ENCODE data around the gene B4GALT5. TPM values are rescaled to one million over a fixed set of nuclear protein-coding genes. Genes with fewer than 3 reads are reported as not detected.
"Not testable (repeated sequence)": the region's sequence is repeated elsewhere in the genome, so short reads cannot be mapped to it uniquely, and the experiment has no call there.

The B4GALT5 gene
- total RNA-seq, 3 donors from 2014 or later (not counting 1 experiment from before 2014, with no cell fraction given) = 15.5 to 29.1 (median 28.6) TPM

GRCh38 chr20:49615401-49616153 lies 98.1 kb downstream of the B4GALT5 start:
- H3K4me3 Mint-ChIP-seq = no peak overlapping the region
- no peak for TF ChIP-seq CTCF (IDR thresholded peaks at IDR 0.05)
- no peaks in the 10 kb centered on the region for H3K9me3 Mint-ChIP-seq
- intact Hi-C loops (cut with micrococcal nuclease) = no loop called here
- ATAC-seq (no peak), DNase-seq (no peak)
- no peaks in the 10 kb centered on the region for H3K36me3 Mint-ChIP-seq
- WGBS (ENCODE audit: insufficient coverage) = 81% methylated on average over 15 of the region's 15 CpGs
- H3K36me3 ChIP-seq (ENCODE audit: control insufficient read depth, insufficient read depth, low read length) = no peaks in the 10 kb centered on the region
- no peaks in the 10 kb centered on the region for H3K27me3 ChIP-seq (ENCODE audit: control insufficient read depth, insufficient read depth, low read length)
- peaks cover 18% of the 10 kb centered on the region for H3K4me1 ChIP-seq (ENCODE audit: control insufficient read depth, insufficient read depth, low read length)
- peaks cover 4 to 9% of the 10 kb centered on the region in 2 donors for H3K4me1 Mint-ChIP-seq
- H3K4me3 ChIP-seq (ENCODE audit: low read length) = no peak overlapping the region
- no peaks in the 10 kb centered on the region for H3K27me3 Mint-ChIP-seq (ENCODE audit: low read depth in 2 of 2)
- no peaks in the 10 kb centered on the region for H3K9me3 ChIP-seq (ENCODE audit: control insufficient read depth, insufficient read depth, low read length)
- H3K27ac ChIP-seq (ENCODE audit: low read length) = no peak overlapping the region
- H3K27ac Mint-ChIP-seq = no peak overlapping the region

GRCh38 chr20:49615051-49615400 lies 98.7 kb downstream of the B4GALT5 start:
- Mint-ChIP-seq H3K4me1 (peaks cover 6 to 11% of the 10 kb centered on the region in 2 donors), H3K27ac (peak overlapping the region in 1 of 2 donors; percentile 60)
- peaks cover 13% of the 10 kb centered on the region for H3K4me1 ChIP-seq (ENCODE audit: control insufficient read depth, insufficient read depth, low read length)
- WGBS (ENCODE audit: insufficient coverage) = 95% methylated on average over 8 of the region's 8 CpGs
- H3K4me3 ChIP-seq (ENCODE audit: low read length); H3K36me3 Mint-ChIP-seq; H3K27ac ChIP-seq (ENCODE audit: low read length); intact Hi-C loops (cut with micrococcal nuclease); DNase-seq; ATAC-seq; H3K4me3 Mint-ChIP-seq; H3K9me3 Mint-ChIP-seq; H3K9me3 ChIP-seq (ENCODE audit: control insufficient read depth, insufficient read depth, low read length); H3K36me3 ChIP-seq (ENCODE audit: control insufficient read depth, insufficient read depth, low read length); H3K27me3 ChIP-seq (ENCODE audit: control insufficient read depth, insufficient read depth, low read length); H3K27me3 Mint-ChIP-seq (ENCODE audit: low read depth in 2 of 2): not testable (repeated sequence)

GRCh38 chr20:49614338-49615050 lies 99.2 kb downstream of the B4GALT5 start:
- 93% methylated on average over 11 of the region's 13 CpGs for WGBS (ENCODE audit: insufficient coverage)
- Mint-ChIP-seq H3K9me3 (no peaks in the 10 kb centered on the region), H3K27ac (peak overlapping the region in 1 of 2 donors; percentile 60), H3K4me3 (no peak overlapping the region), H3K36me3 (no peaks in the 10 kb centered on the region), H3K4me1 (peaks cover 6 to 11% of the 10 kb centered on the region in 2 donors), H3K27me3 (ENCODE audit: low read depth in 2 of 2) (no peaks in the 10 kb centered on the region)
- ATAC-seq (no peak), DNase-seq (no peak)
- Histone ChIP-seq H3K9me3 (ENCODE audit: control insufficient read depth, insufficient read depth, low read length) (no peaks in the 10 kb centered on the region), H3K36me3 (ENCODE audit: control insufficient read depth, insufficient read depth, low read length) (no peaks in the 10 kb centered on the region), H3K27me3 (ENCODE audit: control insufficient read depth, insufficient read depth, low read length) (no peaks in the 10 kb centered on the region), H3K4me3 (ENCODE audit: low read length) (no peak overlapping the region), H3K27ac (ENCODE audit: low read length) (no peak overlapping the region), H3K4me1 (ENCODE audit: control insufficient read depth, insufficient read depth, low read length) (peaks cover 10% of the 10 kb centered on the region)
- no peak for TF ChIP-seq CTCF (IDR thresholded peaks at IDR 0.05)
- intact Hi-C loops (cut with micrococcal nuclease) = loop anchor here (5.0 kb wide), 1 partner anchor 98 kb away; the partner anchor contains the start of gene B4GALT5

GRCh38 chr20:49612127-49612738 lies 101.4 kb downstream of the B4GALT5 start:
- H3K27ac ChIP-seq (ENCODE audit: low read length) = no peak overlapping the region
- Mint-ChIP-seq H3K9me3 (no peaks in the 10 kb centered on the region), H3K4me3 (no peak overlapping the region), H3K36me3 (no peaks in the 10 kb centered on the region), H3K27me3 (ENCODE audit: low read depth in 2 of 2) (peaks cover 6% of the 10 kb centered on the region in 2 donors), H3K4me1 (peaks cover 12 to 20% of the 10 kb centered on the region in 2 donors), H3K27ac (no peak overlapping the region)
- no peak overlapping the region for H3K4me3 ChIP-seq (ENCODE audit: low read length)
- no peak for ATAC-seq
- peaks cover 20% of the 10 kb centered on the region for H3K4me1 ChIP-seq (ENCODE audit: control insufficient read depth, insufficient read depth, low read length)
- WGBS (ENCODE audit: insufficient coverage) = 99% methylated on average over 6 of the region's 6 CpGs
- H3K9me3 ChIP-seq (ENCODE audit: control insufficient read depth, insufficient read depth, low read length) = no peaks in the 10 kb centered on the region
- H3K27me3 ChIP-seq (ENCODE audit: control insufficient read depth, insufficient read depth, low read length) = no peaks in the 10 kb centered on the region
- intact Hi-C loops (cut with micrococcal nuclease) = loop anchor here (5.0 kb wide), 1 partner anchor 100 kb away; the partner anchor contains the start of gene B4GALT5
- TF ChIP-seq CTCF (IDR thresholded peaks at IDR 0.05) = no peak
- no peak for DNase-seq
- H3K36me3 ChIP-seq (ENCODE audit: control insufficient read depth, insufficient read depth, low read length) = no peaks in the 10 kb centered on the region

- Mint-ChIP-seq H3K4me1 (peaks cover 12 to 20% of the 10 kb centered on the region in 2 donors), H3K4me3 (peak overlapping the region; percentile 47)
- not testable (repeated sequence) for H3K4me3 ChIP-seq (ENCODE audit: low read length); H3K36me3 ChIP-seq (ENCODE audit: control insufficient read depth, insufficient read depth, low read length); DNase-seq; H3K27ac Mint-ChIP-seq; H3K27ac ChIP-seq (ENCODE audit: low read length); H3K9me3 Mint-ChIP-seq; H3K9me3 ChIP-seq (ENCODE audit: control insufficient read depth, insufficient read depth, low read length); ATAC-seq; H3K27me3 ChIP-seq (ENCODE audit: control insufficient read depth, insufficient read depth, low read length); H3K27me3 Mint-ChIP-seq (ENCODE audit: low read depth in 2 of 2); H3K36me3 Mint-ChIP-seq
- peaks cover 20% of the 10 kb centered on the region for H3K4me1 ChIP-seq (ENCODE audit: control insufficient read depth, insufficient read depth, low read length)
- 68% methylated on average over 5 of the region's 6 CpGs for WGBS (ENCODE audit: insufficient coverage)
- intact Hi-C loops (cut with micrococcal nuclease) = loop anchor here (1.0 to 5.0 kb wide), 4 partner anchors 101 to 317 kb away; partner anchors contain the start of gene B4GALT5
Observed at GRCh38 chr20:49611539-49612126, 102.0 kb downstream of the B4GALT5 start.

Measured in natural killer cell (primary cell).